Effector memory CD4-positive, alpha-beta T cell (primary cell): ENCODE measurements around the gene KLHL8.

Source experiments
- DNase-seq, 3 donors: peaks; one replicate each; pipeline ENCODE4 v3.0.0-alpha.2; 2020
- H3K27ac ChIP-seq: 2 replicates; pipeline ENCODE4 v1.7.0; 2013; ENCODE audit warnings: mild to moderate bottlenecking, low read length, moderate library complexity; ENCODE audit not compliant: insufficient read depth, poor library complexity, severe bottlenecking
- H3K27me3 ChIP-seq: replicated peaks from 2 replicates; pipeline ENCODE4 v1.7.0; 2013; ENCODE audit warnings: mild to moderate bottlenecking, low read length; ENCODE audit not compliant: insufficient read depth, control insufficient read depth, poor library complexity, severe bottlenecking
- H3K36me3 ChIP-seq: 2 replicates; pipeline ENCODE4 v1.7.0; 2013; ENCODE audit warnings: mild to moderate bottlenecking, low read length, moderate library complexity; ENCODE audit not compliant: control insufficient read depth, insufficient read depth
- H3K4me1 ChIP-seq: 2 replicates; pipeline ENCODE4 v1.7.0; 2013; ENCODE audit warnings: low read length, mild to moderate bottlenecking; ENCODE audit not compliant: control insufficient read depth, insufficient read depth, poor library complexity, severe bottlenecking
- H3K4me3 ChIP-seq: 2 replicates; pipeline ENCODE4 v1.7.0; 2013; ENCODE audit warnings: low read length, low read depth, mild to moderate bottlenecking; ENCODE audit not compliant: insufficient read depth, poor library complexity, severe bottlenecking
- H3K9me3 ChIP-seq: 2 replicates; pipeline ENCODE4 v1.7.0; 2013; ENCODE audit warnings: mild to moderate bottlenecking, low read length, moderate library complexity; ENCODE audit not compliant: control insufficient read depth

KLHL8 gene

GRCh38 chr4:87211249-87211952 lies 9.0 kb downstream of the KLHL8 start:
- DNase-seq = no peak
- H3K36me3 ChIP-seq = no peaks in the 10 kb centered on the region
- H3K27me3 ChIP-seq = no peaks in the 10 kb centered on the region
- H3K4me3 ChIP-seq = no peak overlapping the region
- no peak overlapping the region for H3K27ac ChIP-seq
- no peaks in the 10 kb centered on the region for H3K4me1 ChIP-seq
- no peaks in the 10 kb centered on the region for H3K9me3 ChIP-seq

GRCh38 chr4:87209696-87210095 lies 10.7 kb downstream of the KLHL8 start:
- no peak for DNase-seq
- Histone ChIP-seq H3K4me3 (no peak overlapping the region), H3K27ac (no peak overlapping the region), H3K27me3 (no peaks in the 10 kb centered on the region), H3K36me3 (no peaks in the 10 kb centered on the region), H3K4me1 (no peaks in the 10 kb centered on the region), H3K9me3 (no peaks in the 10 kb centered on the region)

DNA sequence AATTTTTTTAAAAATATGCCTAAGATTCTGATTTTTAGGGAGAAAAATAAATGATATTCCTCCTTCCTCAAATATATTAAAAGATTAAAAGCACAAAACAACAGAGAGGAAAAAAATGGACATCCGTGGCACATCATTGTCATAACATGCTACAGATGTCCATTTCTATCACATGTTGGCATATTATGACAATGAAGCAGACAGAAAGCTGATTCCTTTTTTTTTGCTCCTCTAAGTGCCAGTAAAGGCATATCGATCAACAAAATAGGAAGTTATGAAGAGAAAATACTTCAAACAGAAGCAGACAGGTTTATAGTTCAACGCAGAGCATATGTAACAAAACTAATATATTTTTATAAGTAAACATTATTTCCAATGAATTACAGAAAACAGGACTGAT lies 11.2 kb downstream of the KLHL8 start:
- H3K4me1 ChIP-seq = no peaks in the 10 kb centered on the region
- no peaks in the 10 kb centered on the region for H3K36me3 ChIP-seq
- H3K9me3 ChIP-seq = no peaks in the 10 kb centered on the region
- H3K27me3 ChIP-seq = no peaks in the 10 kb centered on the region
- H3K27ac ChIP-seq = no peak overlapping the region
- H3K4me3 ChIP-seq = no peak overlapping the region
- DNase-seq = no peak

DNA sequence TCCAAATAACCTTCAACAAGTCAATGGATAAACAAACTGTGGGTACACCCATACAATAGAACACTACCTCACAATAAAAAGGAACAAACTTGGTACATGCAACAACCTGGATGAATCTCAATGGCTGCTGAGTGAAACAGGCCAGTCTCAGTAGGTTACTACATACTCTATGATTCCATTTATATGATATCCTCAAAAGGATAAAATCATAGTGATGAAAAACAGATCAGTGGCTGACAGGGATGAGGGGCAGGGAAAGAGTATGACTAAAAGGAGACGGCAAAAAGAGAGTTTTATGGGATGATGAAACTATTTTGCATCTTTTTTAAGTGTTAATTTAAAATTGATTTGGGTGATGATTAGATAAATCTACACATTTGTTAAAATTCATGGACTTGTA lies 15.9 kb downstream of the KLHL8 start:
- H3K27me3 ChIP-seq = no peaks in the 10 kb centered on the region
- no peaks in the 10 kb centered on the region for H3K36me3 ChIP-seq
- no peaks in the 10 kb centered on the region for H3K4me1 ChIP-seq
- no peak for DNase-seq
- no peaks in the 10 kb centered on the region for H3K9me3 ChIP-seq
- no peak overlapping the region for H3K4me3 ChIP-seq
- no peak overlapping the region for H3K27ac ChIP-seq

DNA sequence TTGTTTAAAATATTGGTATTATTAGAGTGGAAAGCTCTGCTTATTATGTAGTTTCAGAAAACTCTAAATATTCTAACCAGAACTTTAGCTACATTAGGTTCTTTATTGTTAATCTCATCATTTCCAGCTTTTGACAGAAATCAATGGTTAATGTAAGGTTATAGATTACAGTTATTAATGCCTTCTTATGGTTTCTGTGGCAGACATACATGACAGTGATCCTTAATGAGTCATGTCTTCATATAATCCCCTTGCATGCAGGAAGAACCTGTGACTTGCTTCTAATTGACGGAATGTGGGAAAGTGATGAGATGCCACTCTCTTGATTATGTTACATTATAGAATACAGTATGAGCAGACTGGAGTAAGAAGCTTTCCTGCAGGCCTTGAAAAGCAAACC lies 23.5 kb downstream of the KLHL8 start:
- no peak overlapping the region for H3K4me3 ChIP-seq
- no peak overlapping the region for H3K27ac ChIP-seq
- H3K4me1 ChIP-seq = no peaks in the 10 kb centered on the region
- no peaks in the 10 kb centered on the region for H3K9me3 ChIP-seq
- DNase-seq = no peak
- no peaks in the 10 kb centered on the region for H3K36me3 ChIP-seq
- H3K27me3 ChIP-seq = no peaks in the 10 kb centered on the region

- Histone ChIP-seq H3K27me3 (no peaks in the 10 kb centered on the region), H3K4me1 (no peaks in the 10 kb centered on the region), H3K36me3 (no peaks in the 10 kb centered on the region), H3K4me3 (no peak overlapping the region), H3K27ac (no peak overlapping the region), H3K9me3 (no peaks in the 10 kb centered on the region)
- no peak for DNase-seq
Observed at GRCh38 chr4:87196146-87196545, 24.3 kb downstream of the KLHL8 start.

DNA sequence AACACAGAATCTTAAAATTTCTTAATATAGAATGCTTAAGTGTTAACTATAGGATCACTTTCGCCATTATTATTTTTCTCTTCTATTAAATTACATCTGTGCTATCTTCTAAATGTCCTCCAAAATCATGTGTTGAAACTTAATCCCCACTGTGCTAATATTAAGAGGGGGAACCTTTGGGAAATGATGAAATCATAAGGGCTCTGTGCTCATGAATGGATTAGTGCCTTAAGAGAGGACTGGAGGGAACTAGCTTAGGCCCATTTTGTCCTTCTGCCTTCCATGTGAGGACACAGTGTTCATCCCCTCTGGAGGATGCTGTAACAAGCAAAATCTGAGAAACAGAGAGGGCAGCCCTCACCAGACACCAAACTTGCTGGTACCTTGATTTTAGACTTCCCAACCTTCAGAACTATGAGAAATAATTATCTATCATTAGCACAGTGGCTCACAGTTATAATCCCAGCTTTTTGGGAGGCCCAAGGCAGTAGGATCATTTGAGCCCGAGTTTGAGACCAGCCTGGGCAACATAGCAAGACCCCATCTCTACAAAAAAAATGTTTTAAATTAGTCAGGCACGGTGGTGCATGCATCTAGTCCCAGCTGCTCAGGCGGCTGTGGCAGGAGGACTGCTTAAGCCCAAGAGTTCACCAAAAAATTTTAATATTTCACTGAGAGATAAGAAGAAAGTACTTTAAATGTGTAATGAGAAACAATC lies 26.3 kb downstream of the KLHL8 start:
- H3K4me1 ChIP-seq = no peaks in the 10 kb centered on the region
- no peak overlapping the region for H3K4me3 ChIP-seq
- H3K27me3 ChIP-seq = no peaks in the 10 kb centered on the region
- no peak for DNase-seq
- no peaks in the 10 kb centered on the region for H3K36me3 ChIP-seq
- H3K27ac ChIP-seq = no peak overlapping the region
- no peaks in the 10 kb centered on the region for H3K9me3 ChIP-seq

- Histone ChIP-seq H3K4me1 (no peaks in the 10 kb centered on the region), H3K36me3 (no peaks in the 10 kb centered on the region), H3K27me3 (no peaks in the 10 kb centered on the region), H3K9me3 (no peaks in the 10 kb centered on the region), H3K27ac (no peak overlapping the region), H3K4me3 (no peak overlapping the region)
- DNase-seq = no peak
Observed at GRCh38 chr4:87192145-87192919, 28.1 kb downstream of the KLHL8 start.

DNA sequence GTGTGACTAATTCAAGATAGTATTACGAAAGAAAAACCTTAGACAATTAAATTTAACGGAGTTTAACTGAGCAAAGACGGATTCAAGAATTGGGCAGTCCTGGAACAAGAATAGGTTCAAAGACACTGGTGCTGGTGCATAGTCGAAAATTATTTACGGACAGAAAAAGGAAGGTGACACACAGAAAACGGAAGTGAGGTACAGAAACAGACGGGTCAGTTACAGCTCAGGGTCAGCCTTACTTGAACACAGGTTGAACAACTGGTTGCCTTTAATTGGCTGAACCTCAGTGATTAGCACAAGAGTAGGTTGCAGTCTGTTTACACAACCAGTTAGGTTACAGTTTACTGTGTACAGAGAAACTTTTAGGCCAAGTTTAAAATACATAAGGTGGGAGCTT lies 31.5 kb downstream of the KLHL8 start:
- H3K36me3 ChIP-seq = no peaks in the 10 kb centered on the region

GRCh38 chr4:87188048-87188447 lies 32.4 kb downstream of the KLHL8 start:
- no peaks in the 10 kb centered on the region for H3K4me1 ChIP-seq
- H3K9me3 ChIP-seq = no peaks in the 10 kb centered on the region
- H3K27ac ChIP-seq = no peak overlapping the region
- no peak overlapping the region for H3K4me3 ChIP-seq
- no peak for DNase-seq
- no peaks in the 10 kb centered on the region for H3K27me3 ChIP-seq
- no peaks in the 10 kb centered on the region for H3K36me3 ChIP-seq

More for the DNA sequence above, 31.5 kb downstream of the KLHL8 start:
- no peaks in the 10 kb centered on the region for H3K27me3 ChIP-seq
- DNase-seq = no peak
- H3K27ac ChIP-seq = no peak overlapping the region
- H3K4me3 ChIP-seq = no peak overlapping the region
- H3K4me1 ChIP-seq = no peaks in the 10 kb centered on the region
- no peaks in the 10 kb centered on the region for H3K9me3 ChIP-seq
